Hepatocyte (in vitro differentiated cells): ENCODE measurements around the gene ABCC9.

Experiments
- CTCF ChIP-seq: fragments of 200-600 bp; sonication (generic); IDR thresholded peaks from 2 replicates; pipeline ENCODE4 v1.5.1; 2016; ENCODE audit warnings: antibody characterized with exemption, mild to moderate bottlenecking; ENCODE audit not compliant: poor library complexity
- EZH2 ChIP-seq: fragments of 200-600 bp; sonication (generic); IDR thresholded peaks from 2 replicates; pipeline ENCODE4 v1.6.1; 2016; ENCODE audit warnings: antibody characterized with exemption, mild to moderate bottlenecking, borderline replicate concordance

DNA sequence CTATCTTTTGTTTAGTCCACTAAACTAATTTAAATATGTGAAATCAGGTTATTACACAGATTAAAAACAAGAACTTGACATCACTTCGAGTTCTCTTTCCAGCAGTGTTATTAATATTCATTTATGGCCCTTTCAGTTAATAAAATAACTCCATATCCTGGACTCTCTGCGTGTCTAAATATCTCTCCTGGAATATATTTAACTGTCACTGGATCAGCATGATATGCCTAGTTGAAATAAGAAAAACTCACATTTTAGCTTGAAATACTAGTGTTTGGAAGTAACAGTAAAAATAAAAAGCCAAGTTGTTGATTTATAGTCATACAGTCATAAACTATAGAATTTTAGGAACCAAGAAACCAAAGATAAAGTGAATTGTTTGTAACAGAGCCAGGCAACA is 45.6 kb downstream of the ABCC9 start:
- TF ChIP-seq CTCF, result no peak
- TF ChIP-seq EZH2, result no peak
